GM19023 (cell line): ENCODE results near the gene TRIP11.

Source experiments
- ATAC-seq: cut with Tn5 transposase; IDR thresholded peaks from one replicate; pipeline ENCODE4 v1.9.1; 2021; ENCODE audit warnings: mild to moderate bottlenecking, moderate library complexity; ENCODE audit not compliant: unreplicated experiment

Gene TRIP11

DNA sequence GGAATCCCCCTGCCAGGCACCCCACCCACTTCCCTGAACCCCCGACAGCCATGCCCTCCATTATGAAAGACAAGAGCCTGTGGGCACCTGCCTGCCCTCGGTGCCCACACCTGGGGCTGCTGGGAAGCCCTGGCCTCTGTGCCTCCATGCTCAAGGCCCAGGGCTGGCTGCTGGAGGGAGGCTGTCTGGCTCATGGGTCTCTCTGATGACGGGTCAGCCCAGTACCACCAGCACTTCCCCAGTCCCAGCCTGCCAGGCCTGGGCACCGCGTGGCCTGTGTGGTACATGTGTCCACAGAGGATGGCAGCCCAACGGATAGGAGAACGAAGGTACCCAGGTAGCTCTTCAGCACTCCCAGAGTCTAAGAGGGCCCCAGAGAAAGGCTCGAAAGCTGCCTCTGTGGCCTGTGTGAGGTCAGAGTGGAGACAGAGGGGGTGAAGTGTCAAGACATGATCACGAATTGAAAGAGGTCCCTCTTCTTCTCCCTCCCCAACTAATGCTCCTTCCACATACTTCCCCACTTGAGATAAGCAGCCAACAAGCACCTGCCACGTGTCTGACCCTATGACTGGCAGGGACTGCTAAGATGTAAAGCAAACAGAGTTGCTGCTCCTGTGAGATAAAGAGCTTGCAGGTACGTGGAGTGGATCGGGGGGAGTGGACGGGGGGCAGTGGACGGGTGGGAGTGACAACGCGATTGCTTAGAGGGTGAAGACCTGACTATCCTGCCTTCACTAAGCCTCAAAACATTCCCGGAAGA is 113.5 kb downstream of the TRIP11 start:
- no peak for ATAC-seq

DNA sequence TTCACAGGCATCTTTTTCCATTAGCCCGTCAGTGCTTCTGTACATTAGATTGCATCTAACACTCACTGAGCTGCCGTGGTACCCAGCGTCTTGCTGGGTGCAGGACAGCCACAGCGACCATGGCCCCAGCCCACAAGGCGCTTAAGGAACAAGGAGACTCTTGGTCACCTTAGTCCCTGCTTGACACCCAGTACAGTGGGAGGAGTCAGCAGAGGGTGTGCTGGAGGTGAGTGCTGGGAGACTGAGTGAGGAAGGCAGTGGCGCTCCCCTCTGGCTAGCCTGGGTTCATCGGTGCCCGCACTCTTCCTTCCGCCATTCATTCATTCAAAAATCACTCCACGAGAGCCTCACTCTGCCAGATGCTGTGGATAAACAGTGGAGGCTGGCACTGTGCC is 114.1 kb downstream of the TRIP11 start:
- no peak for ATAC-seq

DNA sequence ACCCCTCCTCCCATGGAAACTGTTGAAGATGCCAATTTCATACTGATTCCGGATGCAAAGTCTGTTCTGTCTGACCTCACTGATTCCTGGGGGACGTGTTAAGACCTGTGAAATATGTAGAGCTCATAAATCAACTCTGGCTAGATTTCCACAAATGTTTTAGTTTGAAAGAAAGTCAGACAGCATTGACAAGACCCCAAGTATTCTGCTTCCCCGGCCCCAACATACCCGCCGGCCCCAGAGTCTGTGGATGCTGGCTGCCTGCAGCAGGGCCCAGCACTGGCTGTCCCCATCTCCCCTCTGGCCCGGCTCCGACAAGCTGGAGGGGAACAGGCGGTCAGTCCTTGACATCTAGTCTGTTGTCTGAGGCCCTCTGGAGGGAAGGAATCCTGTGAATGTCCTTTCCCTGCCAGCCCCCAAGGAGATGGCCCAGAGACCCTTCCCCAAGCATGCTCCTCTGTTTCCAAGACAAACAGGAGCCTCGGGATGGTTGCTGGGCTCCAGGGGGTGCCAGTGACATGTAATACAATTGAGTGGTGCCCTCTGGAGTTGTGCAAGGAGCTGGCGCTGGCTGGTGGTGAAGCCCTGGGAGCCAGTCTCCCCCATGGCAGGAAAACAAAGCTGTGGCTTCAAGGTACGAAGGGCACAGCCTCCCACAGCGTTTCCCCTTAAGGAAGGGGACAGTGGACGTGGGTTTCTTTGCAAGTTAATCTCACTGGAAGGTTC is 114.7 kb downstream of the TRIP11 start:
- no peak for ATAC-seq

DNA sequence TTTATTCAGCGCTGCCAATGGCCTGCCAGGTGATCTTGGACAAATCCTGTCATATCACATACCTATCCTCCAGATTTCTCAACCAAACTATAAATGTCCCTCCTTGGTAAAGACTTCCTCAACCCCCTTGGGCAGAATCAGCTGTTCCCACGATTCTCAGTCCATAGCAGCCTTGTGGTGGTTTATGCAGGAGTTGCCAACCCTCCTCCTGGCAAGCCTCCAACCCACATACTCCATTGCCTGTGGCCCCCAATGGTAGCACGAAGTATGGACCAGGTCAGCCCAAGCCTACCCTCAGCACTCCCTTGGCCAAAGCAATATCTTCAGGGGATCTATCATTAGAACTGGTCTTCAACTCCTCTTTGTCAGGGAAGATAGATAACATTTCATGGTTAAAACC is 119.3 kb downstream of the TRIP11 start:
- ATAC-seq: no peak

DNA sequence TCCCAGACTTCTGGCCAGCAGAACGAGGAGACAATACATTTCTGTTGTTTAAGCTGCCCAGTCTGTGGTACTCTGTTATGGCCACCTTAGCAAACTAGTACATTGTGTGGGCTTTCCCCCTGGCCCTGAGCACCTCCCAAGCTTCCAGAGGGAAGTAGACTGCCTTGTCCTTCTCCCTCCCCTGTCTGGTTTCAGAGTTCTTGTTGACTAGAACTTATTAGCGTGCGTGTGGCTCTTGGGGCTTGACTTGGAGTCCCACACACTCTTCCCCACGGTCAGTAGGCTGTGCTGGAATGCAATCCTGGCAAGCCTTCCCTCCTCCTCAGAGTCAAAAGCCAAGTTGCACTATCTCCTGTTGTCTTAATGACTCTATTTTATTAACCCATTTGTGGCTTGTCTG is 120.0 kb downstream of the TRIP11 start:
- ATAC-seq: no peak

DNA sequence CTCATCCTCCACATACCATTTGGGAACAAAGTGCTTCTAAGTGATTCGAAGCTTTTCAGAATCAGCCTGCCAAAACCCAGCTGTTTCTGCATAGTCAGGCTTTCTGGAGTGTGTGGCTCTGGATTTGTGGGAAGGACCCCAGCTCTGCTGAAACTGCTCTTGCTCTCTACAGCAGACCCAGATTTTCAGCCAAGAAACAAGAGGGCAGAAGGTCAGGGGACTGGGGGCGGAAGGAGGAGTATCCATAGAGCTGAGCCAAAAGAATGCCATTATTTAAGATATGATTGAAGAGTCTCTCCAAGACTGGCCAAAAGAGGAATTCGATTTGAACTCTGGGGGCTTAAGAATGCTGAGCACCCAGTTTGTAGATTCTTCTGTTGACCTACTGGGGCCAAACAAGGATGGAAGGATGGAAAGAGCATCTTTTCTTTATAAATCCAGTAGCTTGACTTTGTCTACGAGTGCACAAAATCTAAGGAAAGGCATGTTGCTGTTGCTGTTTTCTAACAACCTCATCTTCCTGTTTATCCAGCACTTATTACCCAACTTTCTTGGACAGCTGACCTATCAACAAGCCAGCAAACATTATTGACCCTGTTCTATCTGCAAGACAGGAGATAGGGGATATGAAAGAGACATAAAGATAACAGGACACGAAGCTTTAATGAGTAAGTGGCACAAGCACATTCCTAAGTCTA is 121.5 kb downstream of the TRIP11 start:
- no peak for ATAC-seq
